GM12892 (cell line): Measurements from ENCODE around the gene ARHGAP26.

ENCODE experiments used
- POLR2A ChIP-seq: IDR thresholded peaks from 2 replicates; pipeline ENCODE4 v1.6.1; 2011; ENCODE audit warnings: low read depth, low read length, control low read depth
- POLR2AphosphoS5 ChIP-seq: IDR thresholded peaks from 2 replicates; pipeline ENCODE4 v1.6.1; 2011; ENCODE audit warnings: low read depth, low read length, control low read depth
- TAF1 ChIP-seq: IDR thresholded peaks from 2 replicates; pipeline ENCODE4 v1.6.1; 2011; ENCODE audit warnings: low read depth, mild to moderate bottlenecking, control low read depth, low read length, borderline replicate concordance

GRCh38 chr5:143016777-143017516, 246.8 kb downstream of the ARHGAP26 start:
- TF ChIP-seq POLR2A (no peak), POLR2AphosphoS5 (no peak), TAF1 (no peak)
